Astrocyte (in vitro differentiated cells and primary cell): ENCODE measurements around the gene OBP2B. TPM values are rescaled to one million over a fixed set of nuclear protein-coding genes. Genes with fewer than 3 reads are reported as not detected.

Experiments
- DNase-seq: peaks from one replicate; pipeline ENCODE4 v3.0.0-alpha.2; 2010; ENCODE audit warnings: low read depth
- FAIRE-seq: peaks from 2 replicates; lab custom pipeline; 2011; peaks lifted over from hg19 to GRCh38; lab: Jason Lieb, UNC
- H2AFZ ChIP-seq: 2 replicates; pipeline ENCODE4 v1.6.0; 2012; ENCODE audit warnings: low read depth, low read length, inconsistent platforms
- H3K27ac ChIP-seq: 2 replicates; pipeline ENCODE4 v1.5.1; 2011; ENCODE audit warnings: low read depth, low read length, inconsistent platforms
- H3K27me3 ChIP-seq: 2 replicates; pipeline ENCODE4 v1.6.0; 2011; ENCODE audit warnings: low read length, inconsistent platforms; ENCODE audit not compliant: insufficient read depth
- H3K36me3 ChIP-seq: 2 replicates; pipeline ENCODE4 v1.5.1; 2011; ENCODE audit warnings: low read length, inconsistent platforms; ENCODE audit not compliant: insufficient read depth
- H3K4me1 ChIP-seq: 2 replicates; pipeline ENCODE4 v1.5.1; 2011; ENCODE audit warnings: low read length, inconsistent platforms; ENCODE audit not compliant: insufficient read depth
- H3K4me2 ChIP-seq: 2 replicates; pipeline ENCODE4 v1.6.0; 2012; ENCODE audit warnings: low read length, inconsistent platforms
- H3K4me3 ChIP-seq: 2 replicates; pipeline ENCODE4 v1.5.1; 2011; ENCODE audit warnings: low read depth, mild to moderate bottlenecking, low read length, inconsistent platforms; ENCODE audit not compliant: insufficient read depth
- H3K79me2 ChIP-seq: 2 replicates; pipeline ENCODE4 v1.6.0; 2012; ENCODE audit warnings: mild to moderate bottlenecking, low read length, inconsistent platforms; ENCODE audit not compliant: insufficient read depth
- H3K9ac ChIP-seq: 2 replicates; pipeline ENCODE4 v1.6.0; 2012; ENCODE audit warnings: mild to moderate bottlenecking, low read length, inconsistent platforms
- H3K9me3 ChIP-seq: 2 replicates; pipeline ENCODE4 v1.5.1; 2012; ENCODE audit warnings: low read depth, mild to moderate bottlenecking, low read length, inconsistent platforms; ENCODE audit not compliant: insufficient read depth
- H4K20me1 ChIP-seq: 2 replicates; pipeline ENCODE4 v1.6.0; 2012; ENCODE audit warnings: low read length, inconsistent platforms; ENCODE audit not compliant: insufficient read depth
- H3K27ac Mint-ChIP-seq: one replicate; pipeline ENCODE4 v1.8.0; 2021; ENCODE audit warnings: mild to moderate bottlenecking, mixed read lengths; ENCODE audit not compliant: unreplicated experiment
- H3K27me3 Mint-ChIP-seq: one replicate; pipeline ENCODE4 v1.8.0; 2021; ENCODE audit warnings: low read depth, mixed read lengths; ENCODE audit not compliant: unreplicated experiment
- H3K36me3 Mint-ChIP-seq: one replicate; pipeline ENCODE4 v1.8.0; 2021; ENCODE audit warnings: low read depth, mixed read lengths; ENCODE audit not compliant: unreplicated experiment
- H3K4me1 Mint-ChIP-seq: one replicate; pipeline ENCODE4 v1.8.0; 2021; ENCODE audit warnings: low read depth, mixed read lengths; ENCODE audit not compliant: unreplicated experiment
- H3K4me3 Mint-ChIP-seq: one replicate; pipeline ENCODE4 v1.8.0; 2021; ENCODE audit warnings: mild to moderate bottlenecking, moderate library complexity, mixed read lengths; ENCODE audit not compliant: unreplicated experiment
- H3K9me3 Mint-ChIP-seq: one replicate; pipeline ENCODE4 v1.8.0; 2021; ENCODE audit warnings: mild to moderate bottlenecking, mixed read lengths; ENCODE audit not compliant: unreplicated experiment
- CTCF ChIP-seq: IDR thresholded peaks from 2 replicates; pipeline ENCODE4 v1.5.1; 2011; ENCODE audit warnings: low read depth, mild to moderate bottlenecking, inconsistent platforms, low read length, moderate library complexity; ENCODE audit not compliant: insufficient read depth
- EZH2 ChIP-seq: IDR thresholded peaks from 2 replicates; pipeline ENCODE4 v1.6.1; 2012; ENCODE audit warnings: mild to moderate bottlenecking, low read length, inconsistent platforms; ENCODE audit not compliant: insufficient read depth
- total RNA-seq: library from RNA; stranded (reverse); gene quantifications from 2 replicates; pipeline ENCODE4 v1.2.1, GENCODE V29; 2021

The OBP2B gene
- total RNA-seq, 1 donor from 2014 or later = not detected

GRCh38 chr9:133242241-133242640 lies 33.2 kb upstream of the OBP2B start:
- Mint-ChIP-seq H3K4me3 (no peak overlapping the region), H3K36me3 (no peaks in the 10 kb centered on the region), H3K27me3 (peaks cover 18% of the 10 kb centered on the region), H3K9me3 (no peaks in the 10 kb centered on the region), H3K27ac (no peak overlapping the region), H3K4me1 (no peaks in the 10 kb centered on the region)
- Histone ChIP-seq H3K9ac (no peak overlapping the region), H3K79me2 (no peaks in the 10 kb centered on the region), H3K36me3 (no peaks in the 10 kb centered on the region), H2AFZ (no peak overlapping the region), H3K4me2 (no peak overlapping the region), H3K9me3 (no peaks in the 10 kb centered on the region), H3K4me3 (no peak overlapping the region), H3K27me3 (peaks cover 6% of the 10 kb centered on the region), H3K27ac (no peak overlapping the region), H3K4me1 (peaks cover 3% of the 10 kb centered on the region), H4K20me1 (no peaks in the 10 kb centered on the region)
- no peak for FAIRE-seq
- no peak for TF ChIP-seq EZH2
- TF ChIP-seq CTCF = no peak
- no peak for DNase-seq

- TF ChIP-seq EZH2 (no peak), CTCF (no peak)
- H3K27me3 Mint-ChIP-seq = peaks cover 23% of the 10 kb centered on the region
- FAIRE-seq = no peak
Observed at GRCh38 chr9:133239533-133240090, 30.6 kb upstream of the OBP2B start.

GRCh38 chr9:133238851-133239532 lies 29.9 kb upstream of the OBP2B start:
- Histone ChIP-seq H3K4me1 (peaks cover 3% of the 10 kb centered on the region), H3K4me3 (no peak overlapping the region), H3K27me3 (peaks cover 6% of the 10 kb centered on the region), H3K4me2 (peak overlapping the region; percentile 68), H3K27ac (no peak overlapping the region), H3K9ac (no peak overlapping the region), H3K36me3 (no peaks in the 10 kb centered on the region), H3K9me3 (no peaks in the 10 kb centered on the region), H4K20me1 (no peaks in the 10 kb centered on the region), H2AFZ (peak overlapping the region; percentile 62), H3K79me2 (no peaks in the 10 kb centered on the region)
- peak overlapping the region; percentile 76 for H3K4me3 Mint-ChIP-seq
- H3K27ac Mint-ChIP-seq = no peak overlapping the region
- peaks cover 17% of the 10 kb centered on the region for H3K27me3 Mint-ChIP-seq
- H3K4me1 Mint-ChIP-seq = no peaks in the 10 kb centered on the region
- H3K9me3 Mint-ChIP-seq = no peaks in the 10 kb centered on the region
- TF ChIP-seq EZH2 (no peak), CTCF (peak; percentile 33)
- H3K36me3 Mint-ChIP-seq = no peaks in the 10 kb centered on the region
- no peak for DNase-seq
- FAIRE-seq = no peak

More at GRCh38 chr9:133239533-133240090, 30.6 kb upstream of the OBP2B start:
- Histone ChIP-seq H4K20me1 (no peaks in the 10 kb centered on the region), H3K9ac (no peak overlapping the region), H3K4me2 (no peak overlapping the region), H3K4me3 (no peak overlapping the region), H3K4me1 (peaks cover 3% of the 10 kb centered on the region), H3K27ac (no peak overlapping the region), H2AFZ (no peak overlapping the region), H3K27me3 (peaks cover 6% of the 10 kb centered on the region), H3K9me3 (no peaks in the 10 kb centered on the region), H3K79me2 (no peaks in the 10 kb centered on the region), H3K36me3 (no peaks in the 10 kb centered on the region)
- Mint-ChIP-seq H3K36me3 (no peaks in the 10 kb centered on the region), H3K9me3 (no peaks in the 10 kb centered on the region), H3K4me3 (no peak overlapping the region), H3K4me1 (no peaks in the 10 kb centered on the region), H3K27ac (no peak overlapping the region)
- DNase-seq = no peak
